Testis (tissue), 2 donors: Measurements from ENCODE around the gene NDUFAF2.

Experiments used
- POLR2A ChIP-seq: fragments of 450-650 bp; IDR thresholded peaks from one replicate; pipeline ENCODE4 v1.6.1; 2017; ENCODE audit warnings: antibody characterized with exemption, mild to moderate bottlenecking, moderate library complexity
- TF ChIP-seq, protein P1 (sequence below), 3 experiments: fragments of 450-650 bp in 2 of 3; fragments of 200-600 bp in 1 of 3; sonication (generic) in 1 of 3; IDR thresholded peaks; one replicate each; pipeline ENCODE4 v1.5.1; 2016 to 2019; ENCODE audit warnings: antibody characterized with exemption in 3 of 3, mild to moderate bottlenecking in 2 of 3, moderate library complexity in 1 of 3

DNA sequence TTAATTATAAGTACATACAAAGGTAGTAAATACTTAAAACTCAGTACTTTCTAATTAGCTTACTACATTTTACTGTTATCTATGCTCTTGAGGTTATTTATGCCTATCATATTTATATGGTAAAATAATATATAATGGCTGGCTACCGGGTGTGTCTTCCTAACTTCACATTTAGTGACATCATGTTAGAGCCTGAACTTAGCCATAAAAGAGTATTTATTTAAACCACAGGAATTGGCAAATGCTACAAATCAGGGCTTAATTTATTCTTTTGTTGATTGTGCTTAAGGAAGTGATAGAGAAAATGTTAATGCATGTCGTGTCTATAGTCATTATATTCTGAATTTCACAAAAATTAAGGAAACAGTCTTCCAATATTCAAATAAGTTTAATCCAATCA is 73.1 kb downstream of the NDUFAF2 start:
- no peak for TF ChIP-seq POLR2A
- TF ChIP-seq, protein P1, sequence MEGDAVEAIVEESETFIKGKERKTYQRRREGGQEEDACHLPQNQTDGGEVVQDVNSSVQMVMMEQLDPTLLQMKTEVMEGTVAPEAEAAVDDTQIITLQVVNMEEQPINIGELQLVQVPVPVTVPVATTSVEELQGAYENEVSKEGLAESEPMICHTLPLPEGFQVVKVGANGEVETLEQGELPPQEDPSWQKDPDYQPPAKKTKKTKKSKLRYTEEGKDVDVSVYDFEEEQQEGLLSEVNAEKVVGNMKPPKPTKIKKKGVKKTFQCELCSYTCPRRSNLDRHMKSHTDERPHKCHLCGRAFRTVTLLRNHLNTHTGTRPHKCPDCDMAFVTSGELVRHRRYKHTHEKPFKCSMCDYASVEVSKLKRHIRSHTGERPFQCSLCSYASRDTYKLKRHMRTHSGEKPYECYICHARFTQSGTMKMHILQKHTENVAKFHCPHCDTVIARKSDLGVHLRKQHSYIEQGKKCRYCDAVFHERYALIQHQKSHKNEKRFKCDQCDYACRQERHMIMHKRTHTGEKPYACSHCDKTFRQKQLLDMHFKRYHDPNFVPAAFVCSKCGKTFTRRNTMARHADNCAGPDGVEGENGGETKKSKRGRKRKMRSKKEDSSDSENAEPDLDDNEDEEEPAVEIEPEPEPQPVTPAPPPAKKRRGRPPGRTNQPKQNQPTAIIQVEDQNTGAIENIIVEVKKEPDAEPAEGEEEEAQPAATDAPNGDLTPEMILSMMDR (IDR thresholded peaks at IDR 0.05) = no peak
